ENCODE measurements around the gene SCGB1D2. TPM values are rescaled to one million over a fixed set of nuclear protein-coding genes. Genes with fewer than 3 reads are reported as not detected.

SCGB1D2 gene
- total and polyA plus RNA-seq, 9 of the 15 experiments (the other 6 are each of a cell fraction or from before 2014, with no cell fraction given): not detected

- in situ Hi-C loops (cut with MboI): no loop called here
- intact Hi-C loops (cut with micrococcal nuclease): no loop called here
- no TSS peak for BruUV-seq (replicated peaks)
- Histone ChIP-seq H3K4me1 (replicated peaks in 1 of 2; ENCODE audit: control insufficient read depth in 2 of 2, insufficient read depth in 2 of 2, low read length in 2 of 2) (no peaks in the 10 kb centered on the region), H4K20me1 (replicated peaks; ENCODE audit: control insufficient read depth, insufficient read depth, low read length) (no peaks in the 10 kb centered on the region), H3K79me2 (ENCODE audit: control insufficient read depth, insufficient read depth, low read length) (no peaks in the 10 kb centered on the region), H3K36me3 (ENCODE audit: control insufficient read depth, insufficient read depth, low read length) (no peaks in the 10 kb centered on the region), H3K4me3 (no peak overlapping the region), H3K9me3 (replicated peaks; ENCODE audit: control insufficient read depth, insufficient read depth, low read depth, low read length) (no peaks in the 10 kb centered on the region), H3K27me3 (ENCODE audit: control insufficient read depth in 2 of 2, insufficient read depth in 2 of 2, low read length in 2 of 2) (no peaks in the 10 kb centered on the region), H2AFZ (ENCODE audit: low read depth, low read length) (no peak overlapping the region), H3K27ac (ENCODE audit: extremely low read depth, low read depth, low read length) (no peak overlapping the region), H3K4me2 (ENCODE audit: insufficient read depth, low read length) (no peak overlapping the region), H3K9ac (ENCODE audit: insufficient read depth in 1 of 2, low read depth in 2 of 2, low read length in 2 of 2) (no peak overlapping the region), H3K9me1 (ENCODE audit: control insufficient read depth, insufficient read depth, low read length) (no peaks in the 10 kb centered on the region)
- CTCF ChIA-PET (ENCODE audit: low intra/inter-chr PET ratio): no interaction called here
- no peak for ATAC-seq
- POLR2A ChIA-PET: no interaction called here
- TF ChIP-seq ZFP30 (CRISPR knock-in tag; IDR thresholded peaks at IDR 0.05; ENCODE audit: borderline replicate concordance) (no peak), ZKSCAN8 (CRISPR knock-in tag; IDR thresholded peaks at IDR 0.05) (no peak), ZNF511 (CRISPR knock-in tag; IDR thresholded peaks at IDR 0.05) (no peak), GABPB1 (CRISPR knock-in tag; IDR thresholded peaks at IDR 0.05) (no peak), STAT6 (CRISPR knock-in tag; IDR thresholded peaks at IDR 0.05) (no peak), PTBP1 (IDR thresholded peaks at IDR 0.05; ENCODE audit: low read depth, low read length) (no peak), ID3 (CRISPR knock-in tag; IDR thresholded peaks at IDR 0.05) (no peak), ID3 (tag; IDR thresholded peaks at IDR 0.05) (no peak), ZNF3 (CRISPR knock-in tag; IDR thresholded peaks at IDR 0.05) (no peak), SMARCE1 (IDR thresholded peaks at IDR 0.05) (no peak), EZH2 (IDR thresholded peaks at IDR 0.05; ENCODE audit: borderline replicate concordance, low read depth, low read length) (no peak), ETV1 (tag; conservative IDR thresholded peaks at IDR 0.05; ENCODE audit: low read depth) (no peak), BMI1 (IDR thresholded peaks at IDR 0.05; ENCODE audit: low read length) (no peak)
- FAIRE-seq: no peak
- no peak for DNase-seq (ENCODE audit: extremely low read depth in 1 of 4, low spot score in 3 of 4)
These were observed 38.4 kb downstream of the SCGB1D2 start for GRCh38 chr11:62280452-62280851.

All from K562 (cell line).